ENCODE data around the gene SLC43A1.
A peak's percentile ranks its signal among the peaks of the same experiment; 100 is the strongest.

SLC43A1 gene

GRCh38 chr11:57527056-57527631 is 11.6 kb upstream of the SLC43A1 start:
- DNase-seq (ENCODE audit: low read depth), result peak; percentile 64

- DNase-seq (ENCODE audit: low read depth), result no peak
Observed at GRCh38 chr11:57523419-57523818, 7.9 kb upstream of the SLC43A1 start.

- no peak for DNase-seq (ENCODE audit: low read depth)
Observed at GRCh38 chr11:57521116-57521515, 5.6 kb upstream of the SLC43A1 start.

- no peak for DNase-seq (ENCODE audit: low read depth)
Observed at GRCh38 chr11:57516061-57516443, 550 bp upstream of the SLC43A1 start.

- peak; percentile 57 for DNase-seq (ENCODE audit: low read depth)
Observed at GRCh38 chr11:57514538-57515331, 767 bp downstream of the SLC43A1 start.

GRCh38 chr11:57513911-57514537 is 1.5 kb downstream of the SLC43A1 start:
- DNase-seq (ENCODE audit: low read depth), result peak; percentile 54

- no peak for DNase-seq (ENCODE audit: low read depth)
Observed at GRCh38 chr11:57513452-57513795, 2.1 kb downstream of the SLC43A1 start.

- DNase-seq (ENCODE audit: low read depth), result no peak
Observed at GRCh38 chr11:57512646-57513451, 2.7 kb downstream of the SLC43A1 start.

- no peak for DNase-seq (ENCODE audit: low read depth)
Observed at GRCh38 chr11:57511741-57512430, 3.6 kb downstream of the SLC43A1 start.

- DNase-seq (ENCODE audit: low read depth), result no peak
Observed at GRCh38 chr11:57508341-57509170, 6.9 kb downstream of the SLC43A1 start.

- DNase-seq (ENCODE audit: low read depth), result no peak
Observed at GRCh38 chr11:57506522-57506921, 9.0 kb downstream of the SLC43A1 start.

GRCh38 chr11:57504511-57504910 is 11.0 kb downstream of the SLC43A1 start:
- DNase-seq (ENCODE audit: low read depth), result no peak

- no peak for DNase-seq (ENCODE audit: low read depth)
Observed at GRCh38 chr11:57502870-57503269, 12.6 kb downstream of the SLC43A1 start.

GRCh38 chr11:57502376-57502775 is 13.1 kb downstream of the SLC43A1 start:
- no peak for DNase-seq (ENCODE audit: low read depth)

- DNase-seq (ENCODE audit: low read depth), result no peak
Observed at GRCh38 chr11:57501953-57502352, 13.5 kb downstream of the SLC43A1 start.

- DNase-seq (ENCODE audit: low read depth), result no peak
Observed at GRCh38 chr11:57500926-57501325, 14.6 kb downstream of the SLC43A1 start.

GRCh38 chr11:57500515-57500914 is 15.0 kb downstream of the SLC43A1 start:
- DNase-seq (ENCODE audit: low read depth), result no peak

GRCh38 chr11:57499983-57500461 is 15.5 kb downstream of the SLC43A1 start:
- DNase-seq (ENCODE audit: low read depth), result no peak

GRCh38 chr11:57499413-57499982 is 16.0 kb downstream of the SLC43A1 start:
- peak; percentile 92 for DNase-seq (ENCODE audit: low read depth)

GRCh38 chr11:57498540-57498939 is 17.0 kb downstream of the SLC43A1 start:
- no peak for DNase-seq (ENCODE audit: low read depth)

Data from EH (cell line).